H1 (cell line): Measurements from ENCODE around the gene CHST12. TPM values are rescaled to one million over a fixed set of nuclear protein-coding genes. Genes with fewer than 3 reads are reported as not detected.

Experiments used
- NRF1 ChIP-seq: IDR thresholded peaks from 2 replicates; pipeline ENCODE4 v1.6.1; 2011; ENCODE audit warnings: mild to moderate bottlenecking, low read depth, low read length, improper control_type of control experiment
- RFX5 ChIP-seq: IDR thresholded peaks from 2 replicates; pipeline ENCODE4 v1.6.1; 2011; ENCODE audit warnings: low read depth, low read length, improper control_type of control experiment, borderline replicate concordance
- polyA plus RNA-seq, 7 experiments: library from polyadenylated mRNA; depleted of rRNA in 3 of 7; stranded (reverse) in 5 of 7; unstranded in 2 of 7; fragments of >200 nt in 5 of 7; fragments of 200-250 nt in 2 of 7; gene quantifications; 1 replicate in 5 of 7; 2 replicates in 1 of 7; 4 replicates in 1 of 7; pipeline versions ENCODE4 v1.2.1 to v1.2.3, GENCODE V29; 2011 to 2013; ENCODE audit warnings: missing spikeins in 2 of 7, mixed read lengths in 2 of 7
- total RNA-seq: library from RNA; stranded (reverse); fragmentation: NEBNext Ultra II Directional; extraction: Animal tissue kit (Norgen Biotek cat#: 25700); gene quantifications from 2 replicates; pipeline ENCODE4 v1.2.1, GENCODE V29; 2021
- TF ChIP-seq, protein P1 (sequence below): IDR thresholded peaks from 2 replicates; pipeline ENCODE4 v1.6.1; 2012; ENCODE audit warnings: low read length, inconsistent platforms

The CHST12 gene
- total and polyA plus RNA-seq, 2 of the 8 experiments (the other 6 are each of a cell fraction or from before 2014, with no cell fraction given) = 13.4 to 24.1 TPM

DNA sequence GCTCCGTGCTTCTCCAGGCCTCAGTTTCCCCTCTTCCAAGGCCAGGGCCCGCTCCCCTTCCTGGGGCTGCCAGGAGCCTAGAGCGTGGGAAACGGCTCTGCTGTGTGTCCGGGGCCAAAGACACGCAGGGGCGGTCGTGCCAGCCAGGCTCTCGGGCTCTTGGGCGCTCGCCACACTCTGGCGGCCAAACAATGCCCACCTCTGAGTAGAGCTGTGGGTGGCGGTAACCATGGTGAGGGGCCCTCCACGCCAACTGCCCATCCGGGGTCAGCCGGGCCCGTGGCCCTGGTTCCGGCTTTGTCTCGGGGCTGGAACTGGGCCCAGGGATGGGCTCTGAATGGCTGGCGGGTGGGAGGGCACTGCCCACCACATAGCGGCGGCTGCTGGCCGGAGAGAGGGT is 56.8 kb downstream of the CHST12 start (continued):
- TF ChIP-seq, protein P1, sequence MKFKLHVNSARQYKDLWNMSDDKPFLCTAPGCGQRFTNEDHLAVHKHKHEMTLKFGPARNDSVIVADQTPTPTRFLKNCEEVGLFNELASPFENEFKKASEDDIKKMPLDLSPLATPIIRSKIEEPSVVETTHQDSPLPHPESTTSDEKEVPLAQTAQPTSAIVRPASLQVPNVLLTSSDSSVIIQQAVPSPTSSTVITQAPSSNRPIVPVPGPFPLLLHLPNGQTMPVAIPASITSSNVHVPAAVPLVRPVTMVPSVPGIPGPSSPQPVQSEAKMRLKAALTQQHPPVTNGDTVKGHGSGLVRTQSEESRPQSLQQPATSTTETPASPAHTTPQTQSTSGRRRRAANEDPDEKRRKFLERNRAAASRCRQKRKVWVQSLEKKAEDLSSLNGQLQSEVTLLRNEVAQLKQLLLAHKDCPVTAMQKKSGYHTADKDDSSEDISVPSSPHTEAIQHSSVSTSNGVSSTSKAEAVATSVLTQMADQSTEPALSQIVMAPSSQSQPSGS = no peak
- TF ChIP-seq NRF1 (no peak), RFX5 (no peak)
- TF ChIP-seq, all 59 proteins: peak for 0
